Esophagus squamous epithelium (tissue), 5 donors: ENCODE data around the gene TOP2A. TPM values are rescaled to one million over a fixed set of nuclear protein-coding genes. Genes with fewer than 3 reads are reported as not detected.
"Not testable (repeated sequence)": the region's sequence is repeated elsewhere in the genome, so short reads cannot be mapped to it uniquely, and the experiment has no call there.

Experiments
- DNase-seq: peaks from one replicate; lab custom pipeline; 2025; lab: John Stamatoyannopoulos, UW
- H3K27ac ChIP-seq, 4 donors: fragments of 200-600 bp; sonication (generic); one replicate each; pipeline ENCODE4 v1.5.1; 2016 to 2019; ENCODE audit warnings: mild to moderate bottlenecking in 1 of 4
- H3K27me3 ChIP-seq, 4 donors: fragments of 200-600 bp; sonication (generic); 1 replicate in 3 of 4; 2 replicates in 1 of 4; pipeline versions ENCODE4 v1.5.1 to v1.6.0; 2017 to 2021; ENCODE audit warnings: antibody characterized with exemption in 1 of 4
- H3K36me3 ChIP-seq, 3 donors: fragments of 200-600 bp; sonication (generic); one replicate each; pipeline ENCODE4 v1.5.1; 2016 to 2019
- H3K4me1 ChIP-seq, 3 donors: fragments of 200-600 bp; sonication (generic); one replicate each; pipeline ENCODE4 v1.5.1; 2017 to 2019
- H3K4me3 ChIP-seq, 4 donors: fragments of 200-600 bp; sonication (generic); 1 replicate in 3 of 4; 2 replicates in 1 of 4; pipeline ENCODE4 v1.5.1; 2016 to 2019; ENCODE audit warnings: mild to moderate bottlenecking in 2 of 4, moderate library complexity in 1 of 4
- H3K9me3 ChIP-seq, 3 donors: fragments of 200-600 bp; sonication (generic); one replicate each; pipeline ENCODE4 v1.5.1; 2016 to 2019
- POLR2A ChIP-seq, 4 donors: fragments of 450-650 bp; IDR thresholded peaks; one replicate each; pipeline ENCODE4 v1.6.1; 2017; ENCODE audit warnings: antibody characterized with exemption in 4 of 4, mild to moderate bottlenecking in 4 of 4, moderate library complexity in 3 of 4
- WGBS, 2 donors: methylation state at CpG; one replicate each; pipeline ENCODE4 v1.1.5; 2018; 5-methylcytosine and 5-hydroxymethylcytosine counted together
- intact Hi-C: fragments of 100-400 bp; cut with DNase I; formaldehyde crosslinking; loops from one replicate; pipeline ENCODE4 v1.15.0; 2022
- total RNA-seq, 4 donors: library from RNA; depleted of rRNA; stranded (reverse); fragments of >200 nt; gene quantifications; one replicate each; pipeline ENCODE4 v1.1.0, GENCODE V29; 2016
- TF ChIP-seq, protein P1 (sequence below), 6 experiments: fragments of 450-650 bp in 4 of 6; fragments of 200-600 bp in 2 of 6; sonication (generic) in 2 of 6; IDR thresholded peaks; one replicate each; pipeline ENCODE4 v1.5.1; 2016 to 2019; ENCODE audit warnings: antibody characterized with exemption in 6 of 6, mild to moderate bottlenecking in 4 of 6, moderate library complexity in 4 of 6
- donor health status: DM: yes; HTN: yes; CAD: no.

Gene TOP2A
- total RNA-seq, 4 donors from 2014 or later, result 24.9 to 87.1 (median 50.6) TPM

DNA sequence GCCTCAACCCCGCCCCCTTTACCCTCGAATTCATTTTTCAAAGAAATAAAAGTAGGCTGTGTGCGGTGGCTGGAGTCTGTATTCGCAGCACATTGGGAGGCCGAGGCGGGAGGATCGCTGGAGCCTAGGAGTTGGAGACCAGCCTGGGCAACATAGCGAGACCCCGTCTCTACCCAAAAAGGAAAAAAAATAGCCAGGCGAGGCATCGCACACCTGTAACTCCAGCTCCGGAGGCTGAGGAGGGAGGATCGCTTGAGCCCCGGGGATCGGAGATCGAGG, 671 bp upstream of the TOP2A start:
- Histone ChIP-seq H3K27me3 (peaks cover 0 to 5% (median 0%) of the 10 kb centered on the region in 4 donors), H3K9me3 (no peaks in the 10 kb centered on the region), H3K4me1 (peaks cover 0 to 44% (median 17%) of the 10 kb centered on the region in 3 donors), H3K27ac (peak overlapping the region; percentile 61 to 79 (median 72)), H3K36me3 (no peaks in the 10 kb centered on the region), H3K4me3 (peak overlapping the region; percentile 63 to 79 (median 74))
- intact Hi-C loops, result loop anchor here (10.0 kb wide), 1 partner anchor 54 kb away; the partner anchor contains the start of gene GJD3
- TF ChIP-seq, protein P1, sequence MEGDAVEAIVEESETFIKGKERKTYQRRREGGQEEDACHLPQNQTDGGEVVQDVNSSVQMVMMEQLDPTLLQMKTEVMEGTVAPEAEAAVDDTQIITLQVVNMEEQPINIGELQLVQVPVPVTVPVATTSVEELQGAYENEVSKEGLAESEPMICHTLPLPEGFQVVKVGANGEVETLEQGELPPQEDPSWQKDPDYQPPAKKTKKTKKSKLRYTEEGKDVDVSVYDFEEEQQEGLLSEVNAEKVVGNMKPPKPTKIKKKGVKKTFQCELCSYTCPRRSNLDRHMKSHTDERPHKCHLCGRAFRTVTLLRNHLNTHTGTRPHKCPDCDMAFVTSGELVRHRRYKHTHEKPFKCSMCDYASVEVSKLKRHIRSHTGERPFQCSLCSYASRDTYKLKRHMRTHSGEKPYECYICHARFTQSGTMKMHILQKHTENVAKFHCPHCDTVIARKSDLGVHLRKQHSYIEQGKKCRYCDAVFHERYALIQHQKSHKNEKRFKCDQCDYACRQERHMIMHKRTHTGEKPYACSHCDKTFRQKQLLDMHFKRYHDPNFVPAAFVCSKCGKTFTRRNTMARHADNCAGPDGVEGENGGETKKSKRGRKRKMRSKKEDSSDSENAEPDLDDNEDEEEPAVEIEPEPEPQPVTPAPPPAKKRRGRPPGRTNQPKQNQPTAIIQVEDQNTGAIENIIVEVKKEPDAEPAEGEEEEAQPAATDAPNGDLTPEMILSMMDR (IDR thresholded peaks at IDR 0.05), result no peak
- no peak for TF ChIP-seq POLR2A (IDR thresholded peaks at IDR 0.05)
- DNase-seq, result no peak
- WGBS, 2 donors, result 67 to 79% methylated on average over 9 to 16 of the region's 16 CpGs

DNA sequence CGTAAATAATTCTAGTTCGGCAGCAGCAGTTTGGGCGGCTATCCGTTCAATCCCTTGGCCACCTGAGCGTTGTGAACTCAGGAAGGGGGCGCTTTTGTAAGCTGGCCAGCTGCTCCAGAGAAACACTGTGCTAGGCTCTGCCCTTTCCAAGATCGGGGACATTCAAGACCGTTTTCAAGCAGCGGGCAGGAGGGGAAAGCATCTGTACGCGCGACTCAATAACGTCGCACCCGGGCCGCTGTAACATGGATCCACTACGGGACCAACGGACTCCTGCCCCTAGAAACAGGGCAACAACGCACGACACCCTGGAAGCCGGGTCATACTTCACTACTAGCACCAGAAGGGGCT, 463 bp downstream of the TOP2A start:
- peaks cover 0 to 44% (median 17%) of the 10 kb centered on the region in 3 donors for H3K4me1 ChIP-seq
- H3K9me3 ChIP-seq, result no peaks in the 10 kb centered on the region
- peak overlapping the region in 3 of 4 donors; percentile 59 to 80 (median 66) for H3K27ac ChIP-seq
- no peaks in the 10 kb centered on the region for H3K36me3 ChIP-seq
- intact Hi-C loops, result loop anchor here (10.0 kb wide), 1 partner anchor 52 kb away; the partner anchor contains the start of gene GJD3
- TF ChIP-seq, protein P1 (IDR thresholded peaks at IDR 0.05), result no peak
- no peak for TF ChIP-seq POLR2A (IDR thresholded peaks at IDR 0.05)
- H3K4me3 ChIP-seq, result peak overlapping the region; percentile 63 to 79 (median 74)
- WGBS, 2 donors, result 0% methylated on average over 3 to 5 of the region's 21 CpGs
- no peak for DNase-seq
- H3K27me3 ChIP-seq, result peaks cover 0 to 5% (median 0%) of the 10 kb centered on the region in 4 donors

- H3K9me3 ChIP-seq, result no peaks in the 10 kb centered on the region
- H3K27ac ChIP-seq, result no peak overlapping the region
- no peak for DNase-seq
- WGBS, 2 donors, result 30% methylated on average over 3 of the region's 3 CpGs
- no peaks in the 10 kb centered on the region for H3K36me3 ChIP-seq
- peak overlapping the region in 3 of 4 donors; percentile 63 to 79 (median 78) for H3K4me3 ChIP-seq
- intact Hi-C loops, result loop anchor here (10.0 kb wide), 1 partner anchor 52 kb away; the partner anchor contains the start of gene GJD3
- H3K27me3 ChIP-seq, result peaks cover 0 to 5% (median 0%) of the 10 kb centered on the region in 4 donors
- TF ChIP-seq, protein P1 (IDR thresholded peaks at IDR 0.05), result no peak
- no peak for TF ChIP-seq POLR2A (IDR thresholded peaks at IDR 0.05)
- H3K4me1 ChIP-seq, result peaks cover 0 to 44% (median 17%) of the 10 kb centered on the region in 3 donors
Observed at GRCh38 chr17:40416671-40417070, 1.0 kb downstream of the TOP2A start.

DNA sequence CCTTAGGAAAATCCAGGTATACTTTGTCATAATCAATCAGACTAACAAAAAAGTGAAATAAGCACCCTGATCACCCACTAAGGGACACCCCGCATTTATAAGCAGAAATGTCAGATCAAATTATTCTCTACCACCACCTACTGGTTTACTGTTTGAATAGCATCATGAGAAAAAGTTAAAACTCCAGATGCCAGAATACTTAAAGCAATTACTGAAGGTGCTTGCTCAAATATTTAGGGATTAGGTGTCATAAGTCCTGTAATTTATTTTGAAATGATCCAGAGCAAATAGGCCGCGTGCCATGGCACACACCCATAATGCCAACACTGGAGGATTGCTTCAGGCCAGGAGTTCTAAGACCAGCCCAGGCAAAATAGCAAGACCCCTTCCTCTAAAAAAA, 2.3 kb downstream of the TOP2A start:
- H3K27me3 ChIP-seq, result peaks cover 0 to 5% (median 0%) of the 10 kb centered on the region in 4 donors
- 22 to 38% methylated on average over 3 of the region's 3 CpGs for WGBS, 2 donors

GRCh38 chr17:40414312-40414711, 3.4 kb downstream of the TOP2A start:
- peaks cover 0 to 39% (median 17%) of the 10 kb centered on the region in 3 donors for H3K4me1 ChIP-seq
- H3K27ac ChIP-seq, H3K27me3 ChIP-seq, H3K9me3 ChIP-seq, DNase-seq, H3K36me3 ChIP-seq, H3K4me3 ChIP-seq: not testable (repeated sequence)
- intact Hi-C loops, result loop anchor here (10.0 kb wide), 1 partner anchor 50 kb away; the partner anchor contains the start of gene GJD3
- WGBS, 2 donors, result 70 to 84% methylated on average over 3 to 4 of the region's 4 CpGs

More for the DNA sequence above, 2.3 kb downstream of the TOP2A start:
- no peak overlapping the region for H3K27ac ChIP-seq
- H3K36me3 ChIP-seq, result no peaks in the 10 kb centered on the region
- peaks cover 0 to 44% (median 17%) of the 10 kb centered on the region in 3 donors for H3K4me1 ChIP-seq
- DNase-seq, result no peak
- no peaks in the 10 kb centered on the region for H3K9me3 ChIP-seq
- no peak for TF ChIP-seq POLR2A (IDR thresholded peaks at IDR 0.05)
- TF ChIP-seq, protein P1 (IDR thresholded peaks at IDR 0.05), result peak; percentile 49 to 75 (median 66)
- intact Hi-C loops, result loop anchor here (10.0 kb wide), 1 partner anchor 51 kb away; the partner anchor contains the start of gene GJD3
- peak overlapping the region in 1 of 4 donors; percentile 11 for H3K4me3 ChIP-seq
